ENCODE data around the gene IST1. TPM values are rescaled to one million over a fixed set of nuclear protein-coding genes. Genes with fewer than 3 reads are reported as not detected.
A peak's percentile ranks its signal among the peaks of the same experiment; 100 is the strongest.

The IST1 gene
- total RNA-seq, 1 experiment from 2014 or later, result 331 TPM

GRCh38 chr16:71961066-71962039 is 66.0 kb downstream of the IST1 start:
- no peaks in the 10 kb centered on the region for H3K36me3 Mint-ChIP-seq (ENCODE audit: insufficient read depth, unreplicated experiment)
- H3K27me3 Mint-ChIP-seq (ENCODE audit: insufficient read depth, unreplicated experiment), result peaks cover 6% of the 10 kb centered on the region
- TF ChIP-seq CTCF (IDR thresholded peaks at IDR 0.05; ENCODE audit: insufficient read depth in 1 of 2, low read depth in 1 of 2, low read length in 1 of 2, severe bottlenecking in 1 of 2, unreplicated experiment in 1 of 2), result peak; percentile 92 to 94
- Histone ChIP-seq H3K36me3 (ENCODE audit: control insufficient read depth, insufficient read depth, low read length) (no peaks in the 10 kb centered on the region), H3K4me1 (no peaks in the 10 kb centered on the region), H3K4me3 (ENCODE audit: low read depth, low read length) (no peak overlapping the region), H3K9me3 (no peaks in the 10 kb centered on the region), H3K27me3 (replicated peaks; ENCODE audit: control insufficient read depth, insufficient read depth, low read length) (no peaks in the 10 kb centered on the region)
- intact Hi-C loops (cut with micrococcal nuclease; ENCODE audit: unreplicated experiment), result loop anchor here (1.0 to 10.0 kb wide), 4 partner anchors 78 to 317 kb away; partner anchors contain the start of gene AP1G1
- DNase-seq, result peak; percentile 85 to 87
- no peak overlapping the region for H3K4me3 Mint-ChIP-seq (ENCODE audit: unreplicated experiment)
- H3K27ac Mint-ChIP-seq (ENCODE audit: unreplicated experiment), result no peak overlapping the region
- CTCF ChIA-PET, result interaction anchor here (0.6 to 1.9 kb wide), 25 partner anchors 10 to 482 kb away, joined by 3 to 26 read pairs (median 4); partner anchors contain the start of genes AP1G1, IST1 and ZNF821
- no peaks in the 10 kb centered on the region for H3K9me3 Mint-ChIP-seq (ENCODE audit: unreplicated experiment)
- POLR2A ChIA-PET, result interaction anchor here (1.0 kb wide), 1 partner anchor 78 kb away, joined by 3 read pairs; the partner anchor contains the start of gene ZNF821
- BruUV-seq (replicated peaks), result no TSS peak
- peaks cover 9% of the 10 kb centered on the region for H3K4me1 Mint-ChIP-seq (ENCODE audit: low read depth, unreplicated experiment)

- Mint-ChIP-seq H3K4me1 (ENCODE audit: low read depth, unreplicated experiment) (peaks cover 9% of the 10 kb centered on the region), H3K27me3 (ENCODE audit: insufficient read depth, unreplicated experiment) (peaks cover 6% of the 10 kb centered on the region), H3K4me3 (ENCODE audit: unreplicated experiment) (no peak overlapping the region), H3K36me3 (ENCODE audit: insufficient read depth, unreplicated experiment) (no peaks in the 10 kb centered on the region), H3K9me3 (ENCODE audit: unreplicated experiment) (no peaks in the 10 kb centered on the region), H3K27ac (ENCODE audit: unreplicated experiment) (no peak overlapping the region)
- ChIA-PET POLR2A (no interaction called here), CTCF (interaction anchor here (1.4 kb wide), 1 partner anchor 80 kb away, joined by 4 read pairs; no protein-coding TSS in a partner anchor)
- Histone ChIP-seq H3K27me3 (replicated peaks; ENCODE audit: control insufficient read depth, insufficient read depth, low read length) (no peaks in the 10 kb centered on the region), H3K4me1 (no peaks in the 10 kb centered on the region), H3K9me3 (no peaks in the 10 kb centered on the region), H3K36me3 (ENCODE audit: control insufficient read depth, insufficient read depth, low read length) (no peaks in the 10 kb centered on the region), H3K4me3 (ENCODE audit: low read depth, low read length) (no peak overlapping the region)
- no peak for TF ChIP-seq CTCF (IDR thresholded peaks at IDR 0.05; ENCODE audit: insufficient read depth in 1 of 2, low read depth in 1 of 2, low read length in 1 of 2, severe bottlenecking in 1 of 2, unreplicated experiment in 1 of 2)
- no peak for DNase-seq
- intact Hi-C loops (cut with micrococcal nuclease; ENCODE audit: unreplicated experiment), result loop anchor here (5.0 to 10.0 kb wide), 3 partner anchors 158 to 318 kb away; partner anchors contain the start of gene AP1G1
- BruUV-seq (replicated peaks), result no TSS peak
These were observed 68.0 kb downstream of the IST1 start for GRCh38 chr16:71963125-71963875.

- Mint-ChIP-seq H3K27ac (ENCODE audit: unreplicated experiment) (no peak overlapping the region), H3K36me3 (ENCODE audit: insufficient read depth, unreplicated experiment) (no peaks in the 10 kb centered on the region), H3K4me3 (ENCODE audit: unreplicated experiment) (no peak overlapping the region), H3K9me3 (ENCODE audit: unreplicated experiment) (no peaks in the 10 kb centered on the region), H3K4me1 (ENCODE audit: low read depth, unreplicated experiment) (no peaks in the 10 kb centered on the region), H3K27me3 (ENCODE audit: insufficient read depth, unreplicated experiment) (peaks cover 3% of the 10 kb centered on the region)
- no peak overlapping the region for H3K4me3 ChIP-seq (ENCODE audit: low read depth, low read length)
- H3K9me3 ChIP-seq, result no peaks in the 10 kb centered on the region
- BruUV-seq (replicated peaks), result no TSS peak
- no peaks in the 10 kb centered on the region for H3K36me3 ChIP-seq (ENCODE audit: control insufficient read depth, insufficient read depth, low read length)
- no peaks in the 10 kb centered on the region for H3K4me1 ChIP-seq
- TF ChIP-seq CTCF (IDR thresholded peaks at IDR 0.05; ENCODE audit: insufficient read depth in 1 of 2, low read depth in 1 of 2, low read length in 1 of 2, severe bottlenecking in 1 of 2, unreplicated experiment in 1 of 2), result no peak
- H3K27me3 ChIP-seq (replicated peaks; ENCODE audit: control insufficient read depth, insufficient read depth, low read length), result no peaks in the 10 kb centered on the region
- DNase-seq, result no peak
- ChIA-PET POLR2A (no interaction called here), CTCF (no interaction called here)
- intact Hi-C loops (cut with micrococcal nuclease; ENCODE audit: unreplicated experiment), result loop anchor here (10.0 kb wide), 2 partner anchors 160 to 320 kb away; partner anchors contain the start of gene AP1G1
These were observed 69.9 kb downstream of the IST1 start for GRCh38 chr16:71965223-71965622.

Measured in Caco-2 (cell line).